ENCODE results near the gene VDAC1.

The VDAC1 gene

GRCh38 chr5:134000696-134001453 lies 3.9 kb downstream of the VDAC1 start:
- no peak for TF ChIP-seq CTCF (conservative IDR thresholded peaks at IDR 0.05; ENCODE audit: low read depth, low read length)
- H3K4me3 ChIP-seq (ENCODE audit: low read length), result no peak overlapping the region
- DNase-seq (ENCODE audit: low read depth), result no peak

GRCh38 chr5:134000091-134000511 lies 4.7 kb downstream of the VDAC1 start:
- no peak for TF ChIP-seq CTCF (conservative IDR thresholded peaks at IDR 0.05; ENCODE audit: low read depth, low read length)
- no peak overlapping the region for H3K4me3 ChIP-seq (ENCODE audit: low read length)
- no peak for DNase-seq (ENCODE audit: low read depth)

GRCh38 chr5:133998807-133999206 lies 6.0 kb downstream of the VDAC1 start:
- no peak for TF ChIP-seq CTCF (conservative IDR thresholded peaks at IDR 0.05; ENCODE audit: low read depth, low read length)
- H3K4me3 ChIP-seq (ENCODE audit: low read length), result no peak overlapping the region
- no peak for DNase-seq (ENCODE audit: low read depth)

- TF ChIP-seq CTCF (conservative IDR thresholded peaks at IDR 0.05; ENCODE audit: low read depth, low read length), result no peak
- no peak for DNase-seq (ENCODE audit: low read depth)
- H3K4me3 ChIP-seq (ENCODE audit: low read length), result no peak overlapping the region
Measured at GRCh38 chr5:133998042-133998441, 6.7 kb downstream of the VDAC1 start.

- DNase-seq (ENCODE audit: low read depth), result no peak
- peak; percentile 81 for TF ChIP-seq CTCF (conservative IDR thresholded peaks at IDR 0.05; ENCODE audit: low read depth, low read length)
- no peak overlapping the region for H3K4me3 ChIP-seq (ENCODE audit: low read length)
Measured at GRCh38 chr5:133996683-133997252, 8.0 kb downstream of the VDAC1 start.

GRCh38 chr5:133995883-133996563 lies 8.8 kb downstream of the VDAC1 start:
- no peak overlapping the region for H3K4me3 ChIP-seq (ENCODE audit: low read length)
- no peak for DNase-seq (ENCODE audit: low read depth)
- no peak for TF ChIP-seq CTCF (conservative IDR thresholded peaks at IDR 0.05; ENCODE audit: low read depth, low read length)
